ENCODE results near the gene C5orf15.

GRCh38 chr5:133995883-133996563, 27.6 kb upstream of the C5orf15 start:
- TF ChIP-seq CTCF (IDR thresholded peaks at IDR 0.05) (no peak), POLR2A (IDR thresholded peaks at IDR 0.05) (no peak)

Measured in thyroid gland (tissue), 4 donors.